SK-N-MC (cell line): ENCODE measurements around the gene HOXC5.

Experiments used
- DNase-seq: peaks from one replicate; pipeline ENCODE4 v3.0.0-alpha.2; 2011; ENCODE audit warnings: low read depth, low spot score
- H3K27ac ChIP-seq: fragments of 200-600 bp; sonication (generic); 2 replicates; pipeline ENCODE4 v1.5.1; 2016; ENCODE audit warnings: mixed run types
- H3K36me3 ChIP-seq: fragments of 200-600 bp; sonication (generic); 2 replicates; pipeline ENCODE4 v1.6.1; 2017; ENCODE audit warnings: antibody characterized with exemption, low read length, mixed read lengths; ENCODE audit not compliant: insufficient read depth
- H3K4me3 ChIP-seq: fragments of 200-600 bp; sonication (generic); 2 replicates; pipeline ENCODE4 v1.5.1; 2016
- H3K9ac ChIP-seq: fragments of 200-600 bp; sonication (generic); 2 replicates; pipeline ENCODE4 v1.8.0; 2017; ENCODE audit warnings: mixed run types, mixed read lengths; ENCODE audit not compliant: insufficient read length
- H3K9me3 ChIP-seq: fragments of 200-600 bp; sonication (generic); 2 replicates; pipeline ENCODE4 v1.6.1; 2017; ENCODE audit warnings: low read depth, mild to moderate bottlenecking, antibody characterized with exemption, low read length, moderate library complexity, mixed read lengths
- EZH2 ChIP-seq: fragments of 200-600 bp; sonication (generic); IDR thresholded peaks from one replicate; pipeline ENCODE4 v1.6.1; 2017; ENCODE audit warnings: antibody characterized with exemption
- FOXP2 ChIP-seq: optimal IDR thresholded peaks from 2 replicates; pipeline ENCODE3; 2011; ENCODE audit warnings: mild to moderate bottlenecking, moderate library complexity; ENCODE audit not compliant: insufficient read depth; ENCODE audit errors: extremely low read length, control extremely low read depth
- POLR2AphosphoS5 ChIP-seq: IDR thresholded peaks from 2 replicates; pipeline ENCODE4 v1.6.1; 2012; ENCODE audit warnings: mild to moderate bottlenecking, low read depth, low read length, borderline replicate concordance

Gene HOXC5

DNA sequence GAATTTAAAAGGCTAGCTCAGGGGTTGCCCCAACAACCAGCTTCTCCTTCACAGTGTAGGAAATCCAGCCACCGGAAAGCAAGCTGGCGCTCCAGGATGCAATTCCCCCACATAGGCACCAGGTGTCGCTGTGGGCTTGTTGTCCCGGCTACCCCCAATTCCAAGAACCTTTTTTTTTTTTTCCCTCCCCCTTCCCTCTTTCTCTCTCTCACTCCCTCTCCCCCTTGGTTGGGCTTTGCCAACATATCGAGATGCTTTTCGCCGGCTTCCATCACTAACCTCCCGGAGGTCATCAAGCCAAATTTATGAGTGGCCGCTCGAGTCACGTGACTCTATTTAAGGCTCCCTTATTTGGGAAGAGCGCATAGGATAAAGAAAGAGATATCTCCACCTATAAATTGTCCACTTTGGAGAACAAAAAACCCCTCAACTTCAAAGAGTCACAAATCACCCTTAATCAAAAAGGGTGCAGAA, at the start of gene HOXC5:
Gene HOXC5 (plus strand): TSS at position 424 of the 474 bp plus-strand sequence. CDS start 73 bp downstream, outside the sequence.
- peak within 1 kb of the TSS; percentile 78 for H3K4me3 ChIP-seq
- H3K27ac ChIP-seq = peak within 1 kb of the TSS; percentile 61; the same call in 1 of the 2 replicates
- TF ChIP-seq POLR2AphosphoS5 (no peak), FOXP2 (no peak), EZH2 (no peak)
- DNase-seq = peak; percentile 81
- H3K9ac ChIP-seq = no peak within 1 kb of the TSS
- peaks cover 12% of the 10 kb centered on the region for H3K36me3 ChIP-seq
- no peaks in the 10 kb centered on the region for H3K9me3 ChIP-seq

DNA sequence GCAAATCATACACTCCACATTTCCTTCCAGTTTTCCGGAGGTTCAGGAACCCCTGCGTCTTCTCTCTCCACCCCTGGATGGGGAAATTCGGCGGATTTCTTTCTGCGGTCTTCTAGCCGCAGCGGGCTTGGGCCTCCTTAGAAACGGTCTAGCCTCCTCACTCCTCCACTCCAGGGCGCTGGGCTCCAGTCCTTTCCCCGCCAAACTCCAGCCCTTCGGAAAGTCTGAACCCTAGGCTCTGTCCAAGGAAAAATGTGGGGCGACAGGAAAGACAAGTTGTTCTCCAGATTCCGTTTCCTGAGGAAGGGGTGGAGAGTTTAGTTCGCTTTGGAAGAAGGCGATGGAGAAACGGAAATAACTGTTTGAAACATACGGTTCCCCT, 49.3 kb upstream of the HOXC5 start:
- DNase-seq = no peak
- Histone ChIP-seq H3K4me3 (peak overlapping the region; percentile 72), H3K27ac (peak overlapping the region; percentile 72)

DNA sequence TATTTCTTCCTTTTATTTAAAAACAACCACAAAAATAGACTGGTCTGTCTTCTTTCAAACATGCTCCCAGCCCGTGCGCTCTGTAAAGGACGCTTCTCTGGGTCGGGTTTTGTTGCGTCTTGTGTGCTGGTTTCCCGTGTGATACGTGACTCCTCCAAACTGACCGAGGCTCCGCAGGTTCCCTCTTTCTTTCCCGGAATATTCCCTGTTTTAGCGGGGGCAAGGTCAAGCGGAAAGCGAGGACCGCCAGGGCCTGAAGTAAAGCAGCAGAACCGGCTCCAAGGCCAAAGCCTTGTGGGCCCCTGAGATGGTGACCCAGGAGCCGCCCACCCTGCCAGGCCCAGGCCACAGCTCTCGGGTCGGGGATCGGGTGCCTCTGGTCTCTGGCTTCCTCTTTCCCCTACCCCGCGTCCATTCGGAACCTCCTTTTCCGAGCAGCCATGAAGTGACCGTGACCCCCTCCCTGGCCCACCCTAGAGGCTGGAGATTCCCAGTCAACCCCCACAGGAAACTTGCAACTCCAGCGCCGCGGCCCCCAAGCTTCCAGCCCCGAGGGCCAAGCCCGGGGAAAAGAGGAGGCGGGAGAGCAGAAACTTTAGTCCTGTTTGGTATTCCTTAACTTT, 48.8 kb upstream of the HOXC5 start:
- TF ChIP-seq EZH2 (no peak), FOXP2 (no peak), POLR2AphosphoS5 (no peak)
- peak overlapping the region; percentile 72 for H3K27ac ChIP-seq
- DNase-seq = no peak
- peak overlapping the region; percentile 71 for H3K9ac ChIP-seq
- H3K9me3 ChIP-seq = no peaks in the 10 kb centered on the region
- H3K36me3 ChIP-seq = no peaks in the 10 kb centered on the region
- H3K4me3 ChIP-seq = peak overlapping the region; percentile 72

More for the DNA sequence above, 49.3 kb upstream of the HOXC5 start:
- Histone ChIP-seq H3K36me3 (no peaks in the 10 kb centered on the region), H3K9me3 (no peaks in the 10 kb centered on the region), H3K9ac (peak overlapping the region; percentile 71)
- TF ChIP-seq FOXP2 = no peak
- TF ChIP-seq EZH2 = no peak
- no peak for TF ChIP-seq POLR2AphosphoS5

DNA sequence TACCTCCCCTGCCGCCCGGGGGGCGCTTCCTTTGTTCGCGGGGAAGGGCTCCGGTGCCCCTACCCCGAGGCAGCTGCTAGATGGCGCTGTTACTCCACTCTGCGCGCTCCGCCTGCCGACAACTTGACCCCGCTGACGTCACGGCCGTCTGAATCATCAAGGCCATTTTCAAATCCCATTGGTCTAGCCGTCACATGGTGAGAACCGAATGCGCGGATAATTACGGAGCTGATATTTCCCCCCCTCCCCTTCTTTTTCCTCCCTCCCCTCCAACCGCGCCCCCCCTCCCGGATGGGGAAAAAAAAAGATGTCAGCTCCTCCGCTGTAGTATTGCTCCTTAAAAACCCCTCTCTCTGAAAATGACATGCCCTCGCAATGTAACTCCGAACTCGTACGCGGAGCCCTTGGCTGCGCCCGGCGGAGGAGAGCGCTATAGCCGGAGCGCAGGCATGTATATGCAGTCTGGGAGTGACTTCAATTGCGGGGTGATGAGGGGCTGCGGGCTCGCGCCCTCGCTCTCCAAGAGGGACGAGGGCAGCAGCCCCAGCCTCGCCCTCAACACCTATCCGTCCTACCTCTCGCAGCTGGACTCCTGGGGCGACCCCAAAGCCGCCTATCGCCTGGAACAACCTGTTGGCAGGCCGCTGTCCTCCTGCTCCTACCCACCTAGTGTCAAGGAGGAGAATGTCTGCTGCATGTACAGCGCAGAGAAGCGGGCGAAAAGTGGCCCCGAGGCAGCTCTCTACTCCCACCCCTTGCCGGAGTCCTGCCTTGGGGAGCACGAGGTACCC, 47.8 kb upstream of the HOXC5 start, which contains the start of gene HOXC10:
Gene HOXC10 (plus strand): TSS at position 246 of the 791 bp plus-strand sequence. CDS start 114 bp downstream, at position 360.
- peak within 1 kb of the TSS; percentile 72 for H3K27ac ChIP-seq
- peak within 1 kb of the TSS; percentile 82 for H3K4me3 ChIP-seq

DNA sequence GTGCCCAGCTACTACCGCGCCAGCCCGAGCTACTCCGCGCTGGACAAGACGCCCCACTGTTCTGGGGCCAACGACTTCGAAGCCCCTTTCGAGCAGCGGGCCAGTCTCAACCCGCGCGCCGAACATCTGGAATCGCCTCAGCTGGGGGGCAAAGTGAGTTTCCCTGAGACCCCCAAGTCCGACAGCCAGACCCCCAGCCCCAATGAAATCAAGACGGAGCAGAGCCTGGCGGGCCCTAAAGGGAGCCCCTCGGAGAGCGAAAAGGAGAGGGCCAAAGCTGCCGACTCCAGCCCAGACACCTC, 47.2 kb upstream of the HOXC5 start:
- Histone ChIP-seq H3K27ac (no peak overlapping the region), H3K9ac (peak overlapping the region; percentile 79), H3K4me3 (peak overlapping the region; percentile 82), H3K9me3 (no peaks in the 10 kb centered on the region), H3K36me3 (no peaks in the 10 kb centered on the region)
- TF ChIP-seq EZH2 (no peak), POLR2AphosphoS5 (no peak), FOXP2 (no peak)
- no peak for DNase-seq

More for the DNA sequence above, 47.8 kb upstream of the HOXC5 start, which contains the start of gene HOXC10:
- DNase-seq = peak; percentile 86
- peak within 1 kb of the TSS; percentile 79 for H3K9ac ChIP-seq
- no peaks in the 10 kb centered on the region for H3K36me3 ChIP-seq
- H3K9me3 ChIP-seq = no peaks in the 10 kb centered on the region
- peak; percentile 83 for TF ChIP-seq FOXP2
- TF ChIP-seq POLR2AphosphoS5 = no peak

DNA sequence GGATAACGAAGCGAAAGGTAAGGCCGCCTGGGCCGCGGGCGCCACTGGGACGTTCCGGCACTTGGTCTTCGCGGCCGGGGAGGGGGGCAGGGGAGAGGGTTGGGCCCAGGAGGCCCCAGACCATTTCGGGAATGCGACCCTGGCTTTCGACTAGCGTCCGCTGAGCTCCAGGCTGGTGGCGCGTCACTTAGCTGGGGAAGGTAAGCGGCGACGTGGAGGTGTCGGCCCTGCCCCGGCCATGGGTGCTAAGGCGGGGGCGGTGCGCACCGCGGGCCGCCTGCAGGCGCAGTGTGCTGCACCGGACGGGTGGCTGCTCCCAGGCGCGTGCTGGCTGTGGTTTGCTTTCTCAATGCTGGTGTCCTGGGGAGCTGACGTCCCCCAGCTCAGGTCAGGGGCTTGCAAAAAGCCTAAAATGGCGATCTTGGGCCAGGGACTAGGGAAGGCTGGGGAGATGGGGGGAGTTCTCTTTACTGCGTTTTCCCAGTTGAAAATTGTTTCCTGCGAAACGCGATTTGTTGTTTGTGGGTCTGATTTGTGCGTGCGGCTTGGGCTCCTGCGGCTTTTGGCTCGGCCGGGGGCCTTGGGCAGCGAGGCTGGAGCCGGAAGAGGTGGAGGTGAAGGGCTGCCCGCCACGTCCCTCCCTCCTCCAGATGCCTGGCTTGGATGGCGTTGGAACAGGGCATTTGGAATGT, 46.7 kb upstream of the HOXC5 start:
- H3K9me3 ChIP-seq = no peaks in the 10 kb centered on the region
- H3K9ac ChIP-seq = peak overlapping the region; percentile 79
- no peak overlapping the region for H3K27ac ChIP-seq
- no peak for DNase-seq
- no peaks in the 10 kb centered on the region for H3K36me3 ChIP-seq
- TF ChIP-seq EZH2 = no peak
- TF ChIP-seq FOXP2 = no peak
- TF ChIP-seq POLR2AphosphoS5 = no peak
- peak overlapping the region; percentile 82 for H3K4me3 ChIP-seq

DNA sequence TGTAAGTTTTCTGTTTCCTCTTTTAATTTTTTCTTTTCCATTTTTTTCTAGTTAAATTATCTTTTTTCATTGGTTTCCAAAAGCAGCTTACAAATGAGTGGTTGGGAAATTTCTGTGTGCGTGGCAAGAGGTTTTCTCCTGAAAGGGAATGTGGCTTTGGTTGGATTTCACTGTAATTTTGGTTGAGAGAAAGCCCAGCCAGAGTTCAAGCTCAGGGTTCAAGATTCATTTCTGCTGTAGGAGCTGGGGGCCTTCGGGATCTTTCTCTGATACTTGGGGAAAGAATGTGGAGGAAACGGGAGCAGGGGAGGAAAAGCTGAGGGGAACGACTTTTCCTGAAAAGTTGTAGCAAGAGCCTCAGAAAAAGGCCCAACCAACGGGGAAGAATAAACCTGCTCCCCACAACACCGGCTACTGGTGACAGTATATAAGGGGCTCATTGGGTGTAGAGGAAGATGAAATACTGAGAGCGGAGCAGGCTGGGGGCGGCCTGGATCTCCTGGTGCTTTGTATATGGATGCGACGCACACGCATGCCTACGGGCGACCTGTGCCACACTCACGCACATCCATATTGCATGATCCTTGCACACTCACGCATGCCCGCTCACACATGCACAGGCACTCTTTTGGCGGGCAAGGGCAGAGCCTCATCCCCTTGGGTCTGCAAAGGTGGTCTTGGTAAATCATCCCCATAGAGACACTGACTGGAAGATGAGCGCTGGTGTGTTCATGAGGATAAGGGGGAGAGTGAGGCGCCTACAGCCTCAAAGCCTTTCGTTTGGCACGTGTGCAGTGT, 46.0 kb upstream of the HOXC5 start:
- no peak overlapping the region for H3K27ac ChIP-seq

More for the DNA sequence above, 46.0 kb upstream of the HOXC5 start:
- peak overlapping the region; percentile 82 for H3K4me3 ChIP-seq
- peak overlapping the region; percentile 79 for H3K9ac ChIP-seq
- TF ChIP-seq EZH2 = no peak
- TF ChIP-seq POLR2AphosphoS5 = no peak
- TF ChIP-seq FOXP2 = no peak
- H3K9me3 ChIP-seq = no peaks in the 10 kb centered on the region
- no peaks in the 10 kb centered on the region for H3K36me3 ChIP-seq
- DNase-seq = no peak
